GM12874 (cell line): Measurements from ENCODE around the gene TFAP2A.

Experiments used
- TF ChIP-seq, protein P1 (sequence below): IDR thresholded peaks from 2 replicates; pipeline ENCODE4 v1.5.1; 2011; ENCODE audit warnings: low read depth, mild to moderate bottlenecking, control low read depth, low read length, moderate library complexity; ENCODE audit not compliant: insufficient read depth

Gene TFAP2A

DNA sequence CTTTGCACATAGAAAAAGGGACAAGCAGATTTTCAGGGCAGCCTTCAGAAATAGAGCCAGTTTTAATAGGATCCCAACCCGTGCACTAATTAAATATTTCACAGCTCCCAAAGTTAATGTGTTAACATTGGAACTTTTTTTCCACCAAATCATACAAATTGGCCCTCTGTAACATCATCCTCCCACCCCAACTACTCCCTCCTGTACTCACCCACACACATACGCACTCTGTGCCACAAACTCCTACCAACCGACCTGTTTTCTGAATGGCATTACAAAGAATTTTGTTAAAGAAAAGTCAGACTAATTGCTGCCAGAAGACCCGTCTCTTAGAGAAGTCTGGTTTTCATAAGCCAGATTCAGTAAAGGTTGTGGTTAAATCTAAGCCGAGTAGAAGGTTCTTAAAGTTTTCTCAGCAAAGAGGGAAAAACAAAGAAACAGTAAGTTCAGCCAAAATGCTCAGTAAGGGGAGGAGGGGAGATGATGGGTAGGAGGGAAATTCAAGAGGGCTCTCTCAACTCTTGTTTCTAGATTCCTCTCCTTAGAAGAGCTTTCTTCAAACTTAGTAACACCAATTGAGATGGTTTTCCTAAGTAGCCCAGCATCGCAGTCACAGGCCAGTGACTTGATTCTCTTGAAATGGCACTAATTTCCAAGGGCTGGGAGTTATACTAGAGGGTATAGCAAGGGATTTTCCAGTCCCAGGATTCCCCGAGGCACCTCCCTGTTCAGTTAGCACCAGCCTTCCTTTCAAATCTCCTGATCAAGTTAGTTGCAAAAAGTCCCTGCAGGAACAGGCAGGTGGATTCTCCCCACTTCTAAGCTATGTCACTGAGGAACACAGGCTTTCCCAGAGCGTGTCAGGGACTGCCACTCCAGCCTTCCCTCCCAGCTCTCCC, 27.9 kb downstream of the TFAP2A start:
- TF ChIP-seq, protein P1, sequence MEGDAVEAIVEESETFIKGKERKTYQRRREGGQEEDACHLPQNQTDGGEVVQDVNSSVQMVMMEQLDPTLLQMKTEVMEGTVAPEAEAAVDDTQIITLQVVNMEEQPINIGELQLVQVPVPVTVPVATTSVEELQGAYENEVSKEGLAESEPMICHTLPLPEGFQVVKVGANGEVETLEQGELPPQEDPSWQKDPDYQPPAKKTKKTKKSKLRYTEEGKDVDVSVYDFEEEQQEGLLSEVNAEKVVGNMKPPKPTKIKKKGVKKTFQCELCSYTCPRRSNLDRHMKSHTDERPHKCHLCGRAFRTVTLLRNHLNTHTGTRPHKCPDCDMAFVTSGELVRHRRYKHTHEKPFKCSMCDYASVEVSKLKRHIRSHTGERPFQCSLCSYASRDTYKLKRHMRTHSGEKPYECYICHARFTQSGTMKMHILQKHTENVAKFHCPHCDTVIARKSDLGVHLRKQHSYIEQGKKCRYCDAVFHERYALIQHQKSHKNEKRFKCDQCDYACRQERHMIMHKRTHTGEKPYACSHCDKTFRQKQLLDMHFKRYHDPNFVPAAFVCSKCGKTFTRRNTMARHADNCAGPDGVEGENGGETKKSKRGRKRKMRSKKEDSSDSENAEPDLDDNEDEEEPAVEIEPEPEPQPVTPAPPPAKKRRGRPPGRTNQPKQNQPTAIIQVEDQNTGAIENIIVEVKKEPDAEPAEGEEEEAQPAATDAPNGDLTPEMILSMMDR: no peak

DNA sequence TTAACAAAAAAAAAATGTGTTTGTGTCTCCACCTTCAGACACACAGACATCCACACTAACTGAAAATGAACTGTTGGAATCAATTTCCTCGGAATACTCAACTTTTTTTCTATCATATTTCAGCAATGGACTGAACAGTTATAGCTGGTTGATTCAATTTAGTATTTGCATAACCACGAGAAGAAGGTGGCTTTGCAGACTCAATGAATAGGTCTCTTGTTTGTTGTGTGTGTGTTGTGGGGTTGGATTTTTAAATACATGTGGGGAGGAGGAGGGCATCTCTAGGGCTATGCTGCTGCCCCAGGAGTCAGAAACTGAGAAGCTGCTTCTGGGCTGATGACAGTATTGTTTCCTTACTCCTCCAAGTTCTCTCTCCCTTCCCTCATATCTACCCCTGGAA, 28.7 kb downstream of the TFAP2A start:
- TF ChIP-seq, protein P1: no peak

DNA sequence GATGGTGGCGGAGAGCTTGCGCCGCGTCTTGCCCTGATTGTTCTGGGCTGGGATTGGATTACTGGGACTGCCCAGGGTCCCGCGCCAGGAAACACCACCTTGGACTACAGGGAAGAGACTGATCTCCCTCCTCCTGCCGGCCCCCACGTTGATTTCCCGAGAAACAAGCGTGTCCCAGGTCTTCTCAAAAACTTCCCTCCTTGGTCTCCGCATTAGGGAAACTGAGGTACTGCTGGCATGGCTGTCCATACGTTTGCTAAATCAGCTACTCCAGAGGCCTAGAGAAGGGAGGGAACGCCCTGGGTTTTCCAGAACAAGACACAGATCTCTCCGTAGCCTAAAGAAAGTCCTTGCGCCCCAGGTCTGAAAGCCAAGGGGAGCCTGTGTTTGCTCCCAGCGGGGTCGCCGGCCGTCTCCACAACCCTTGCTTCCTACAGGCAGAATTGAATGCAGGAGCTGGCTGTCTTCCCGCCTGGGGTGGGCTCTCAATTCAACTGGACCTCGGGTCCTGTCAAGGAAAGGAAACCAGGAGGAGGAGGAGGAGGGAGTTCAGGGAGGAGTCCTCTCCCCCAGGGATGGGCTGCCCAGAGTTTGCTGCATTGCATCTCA, 29.2 kb downstream of the TFAP2A start:
- TF ChIP-seq, protein P1: no peak

DNA sequence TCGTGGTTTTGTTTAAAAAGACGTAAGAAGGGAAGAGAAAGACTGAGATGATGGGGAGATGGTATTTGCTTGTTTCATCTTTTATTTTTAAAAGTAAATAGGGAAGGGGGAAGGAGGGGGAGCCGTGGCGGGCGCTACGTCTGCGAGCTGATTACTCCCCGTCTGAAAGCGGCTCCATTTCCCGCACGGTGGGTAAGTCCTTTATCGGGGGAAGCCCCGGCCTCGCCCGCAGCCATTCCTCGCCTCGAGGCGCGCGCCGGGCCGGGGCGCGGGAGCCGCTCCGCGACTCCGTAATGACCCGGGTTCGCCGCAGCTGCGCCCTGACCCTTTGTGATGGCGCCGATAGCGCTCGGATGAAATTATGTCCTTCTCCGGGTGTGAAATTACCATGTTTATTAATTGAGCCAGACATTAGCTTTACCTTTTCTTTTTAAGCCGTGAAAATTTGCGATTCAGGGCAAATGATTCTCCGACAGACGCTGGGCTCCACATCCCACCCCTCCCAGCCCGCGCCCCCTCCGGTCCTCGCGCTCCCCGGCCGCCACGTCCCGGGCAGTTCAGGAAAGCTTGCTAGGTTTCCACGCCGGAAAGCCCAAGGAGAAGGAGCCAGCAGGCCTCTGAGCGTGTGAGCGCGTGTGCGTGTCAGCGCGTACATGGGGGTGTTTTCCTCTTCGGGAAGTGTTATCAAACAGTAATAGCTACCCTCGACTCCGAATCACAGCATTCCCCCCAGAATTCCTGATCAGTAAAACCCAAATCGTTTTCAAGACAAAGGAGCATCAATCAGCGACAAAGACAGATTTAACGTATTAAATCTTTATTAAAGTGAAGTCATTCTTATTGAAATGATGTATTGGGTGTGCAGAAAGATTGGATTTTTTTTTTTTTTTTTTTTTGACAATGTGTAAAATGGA, 30.0 kb downstream of the TFAP2A start:
- TF ChIP-seq, protein P1: no peak

GRCh38 chr6:10384091-10384609, 30.7 kb downstream of the TFAP2A start:
- TF ChIP-seq, protein P1: no peak

- TF ChIP-seq, protein P1: no peak
Measured at GRCh38 chr6:10383331-10384090, 31.4 kb downstream of the TFAP2A start.
